Panc1 (cell line): ENCODE measurements around the gene PIP5K1A. TPM values are rescaled to one million over a fixed set of nuclear protein-coding genes. Genes with fewer than 3 reads are reported as not detected.

ENCODE experiments used
- ATAC-seq: fragments of 200-7000 bp; cut with Tn5 transposase; 2 replicates; pipeline ENCODE4 v1.9.1; 2020; ENCODE audit warnings: mild to moderate bottlenecking, moderate library complexity
- BruUV-seq: library from RNA; stranded (reverse); fragments of 400-500 nt; replicated peaks from 2 replicates; lab custom pipeline; 2021; lab: Mats Ljungman, UMichigan
- CTCF ChIA-PET: fragments of 300-600 bp; sonication (Branson Sonifier 250); formaldehyde crosslinking; loops from one replicate; lab custom pipeline; 2022; ENCODE audit warnings: antibody characterized with exemption; lab: Charles Lee
- POLR2A ChIA-PET: fragments of 300-600 bp; sonication (Branson Sonifier 250); formaldehyde crosslinking; loops from one replicate; lab custom pipeline; 2022; ENCODE audit warnings: antibody characterized with exemption; lab: Charles Lee
- DNase-seq: peaks from one replicate; pipeline ENCODE4 v3.0.0-alpha.2; 2010; ENCODE audit warnings: low read depth, low spot score
- H3K27ac ChIP-seq: 2 replicates; pipeline ENCODE4 v1.5.1; 2011; ENCODE audit warnings: mild to moderate bottlenecking, low read length, inconsistent platforms
- H3K27me3 ChIP-seq: fragments of 200-500 bp; sonication (Bioruptor generic); 2 replicates; pipeline ENCODE4 v1.6.0; 2014; ENCODE audit warnings: low read length, inconsistent platforms; ENCODE audit not compliant: control insufficient read depth, insufficient read depth
- H3K36me3 ChIP-seq: fragments of 200-500 bp; sonication (Bioruptor generic); 2 replicates; pipeline ENCODE4 v1.5.1; 2014; ENCODE audit warnings: inconsistent platforms, mild to moderate bottlenecking, low read length, moderate library complexity; ENCODE audit not compliant: control insufficient read depth, insufficient read depth
- H3K4me1 ChIP-seq: 2 replicates; pipeline ENCODE4 v1.5.1; 2011; ENCODE audit warnings: inconsistent platforms, mild to moderate bottlenecking, low read length, moderate library complexity; ENCODE audit not compliant: control insufficient read depth, insufficient read depth
- H3K4me3 ChIP-seq, 2 experiments: 2 replicates each; pipeline ENCODE4 v1.5.1; 2011 to 2012; ENCODE audit warnings: low read depth in 2 of 2, low read length in 2 of 2, mild to moderate bottlenecking in 2 of 2, inconsistent platforms in 1 of 2, moderate library complexity in 1 of 2
- H3K9me3 ChIP-seq: fragments of 200-500 bp; sonication (Bioruptor generic); 2 replicates; pipeline ENCODE4 v1.5.1; 2014; ENCODE audit warnings: low read depth, mild to moderate bottlenecking, inconsistent platforms, low read length, moderate library complexity; ENCODE audit not compliant: control insufficient read depth, insufficient read depth
- POLR2AphosphoS5 ChIP-seq: IDR thresholded peaks from 2 replicates; pipeline ENCODE4 v1.6.1; 2012; ENCODE audit warnings: mild to moderate bottlenecking, low read depth, low read length, moderate library complexity
- SIN3A ChIP-seq: IDR thresholded peaks from 2 replicates; pipeline ENCODE4 v1.6.1; 2012; ENCODE audit warnings: low read depth, mild to moderate bottlenecking, low read length, moderate library complexity, borderline replicate concordance; ENCODE audit not compliant: insufficient read depth
- TCF7L2 ChIP-seq: IDR thresholded peaks from 2 replicates; pipeline ENCODE4 v1.6.1; 2011; ENCODE audit warnings: mild to moderate bottlenecking, low read depth, low read length, inconsistent platforms
- in situ Hi-C: cut with HindIII; loops from 2 replicates; pipeline ENCODE4 v1.10.0; 2016; ENCODE audit warnings: low sequenced_read_pairs, low pct_unique_long_range_greater_than_20kb
- intact Hi-C: fragments of 100-400 bp; cut with micrococcal nuclease; formaldehyde crosslinking; loops from one replicate; pipeline ENCODE4 v1.10.0; 2022; ENCODE audit not compliant: unreplicated experiment
- total RNA-seq: library from RNA; stranded (reverse); gene quantifications from one replicate; pipeline ENCODE4 v1.2.1, GENCODE V29; 2021; ENCODE audit not compliant: unreplicated experiment
- TF ChIP-seq, protein P1 (sequence below): fragments of 450-650 bp; IDR thresholded peaks from 2 replicates; pipeline ENCODE4 v1.5.1; 2017; ENCODE audit warnings: mild to moderate bottlenecking
- TF ChIP-seq, protein P2 (sequence below), 2 experiments: IDR thresholded peaks; 2 replicates each; pipeline ENCODE4 v1.6.1; 2011 to 2012; ENCODE audit warnings: low read depth in 2 of 2, control low read depth in 1 of 2, low read length in 1 of 2, mild to moderate bottlenecking in 1 of 2, moderate library complexity in 1 of 2; ENCODE audit not compliant: insufficient read depth in 1 of 2

PIP5K1A gene
- total RNA-seq, 1 experiment from 2014 or later = 78.9 TPM

DNA sequence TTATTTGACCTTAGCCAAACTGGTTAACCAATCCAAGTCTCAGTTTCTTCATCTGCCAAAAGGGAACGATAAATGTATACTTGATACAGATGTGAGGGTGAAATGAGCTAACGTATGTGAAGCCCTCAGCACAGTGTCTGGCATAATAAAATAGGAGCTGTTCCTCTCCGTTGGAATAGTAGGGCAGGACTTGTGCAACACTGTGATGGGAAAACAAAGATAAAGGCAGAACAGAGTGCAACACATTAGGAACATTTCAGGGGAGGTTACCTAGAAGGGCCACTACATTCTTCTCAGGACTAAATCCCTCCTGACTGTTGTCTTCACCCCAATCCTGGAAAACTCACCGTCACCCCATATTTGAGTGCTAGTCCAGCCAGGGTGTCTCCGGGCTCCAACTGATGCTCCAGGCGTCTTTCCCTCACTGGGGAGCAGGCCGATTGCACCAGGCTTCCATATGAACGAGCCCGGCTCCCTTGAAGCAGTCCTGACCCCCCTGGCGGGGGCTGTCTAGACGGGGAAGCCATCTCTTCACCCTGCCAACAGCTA lies 33.5 kb upstream of the PIP5K1A start:
- peaks cover 9% of the 10 kb centered on the region for H3K36me3 ChIP-seq
- H3K4me3 ChIP-seq = peak overlapping the region; percentile 83 to 92
- no peaks in the 10 kb centered on the region for H3K9me3 ChIP-seq
- peak overlapping the region; percentile 99 for H3K27ac ChIP-seq
- ATAC-seq = no peak; the same call in 1 of the 2 replicates
- POLR2A ChIA-PET = interaction anchor here (0.5 kb wide), 1 partner anchor 44 kb away, joined by 5 read pairs; no protein-coding TSS in a partner anchor
- DNase-seq = no peak
- CTCF ChIA-PET = interaction anchor here (0.5 to 1.1 kb wide), 3 partner anchors 9 to 188 kb away, joined by 3 to 5 read pairs (median 4); no protein-coding TSS in a partner anchor
- H3K27me3 ChIP-seq = no peaks in the 10 kb centered on the region
- peaks cover 16% of the 10 kb centered on the region for H3K4me1 ChIP-seq
- intact Hi-C loops (no loop called here), in situ Hi-C loops (no loop called here)
- no TSS peak for BruUV-seq
- TF ChIP-seq SIN3A (no peak), TCF7L2 (no peak), POLR2AphosphoS5 (no peak)
- TF ChIP-seq, protein P1, sequence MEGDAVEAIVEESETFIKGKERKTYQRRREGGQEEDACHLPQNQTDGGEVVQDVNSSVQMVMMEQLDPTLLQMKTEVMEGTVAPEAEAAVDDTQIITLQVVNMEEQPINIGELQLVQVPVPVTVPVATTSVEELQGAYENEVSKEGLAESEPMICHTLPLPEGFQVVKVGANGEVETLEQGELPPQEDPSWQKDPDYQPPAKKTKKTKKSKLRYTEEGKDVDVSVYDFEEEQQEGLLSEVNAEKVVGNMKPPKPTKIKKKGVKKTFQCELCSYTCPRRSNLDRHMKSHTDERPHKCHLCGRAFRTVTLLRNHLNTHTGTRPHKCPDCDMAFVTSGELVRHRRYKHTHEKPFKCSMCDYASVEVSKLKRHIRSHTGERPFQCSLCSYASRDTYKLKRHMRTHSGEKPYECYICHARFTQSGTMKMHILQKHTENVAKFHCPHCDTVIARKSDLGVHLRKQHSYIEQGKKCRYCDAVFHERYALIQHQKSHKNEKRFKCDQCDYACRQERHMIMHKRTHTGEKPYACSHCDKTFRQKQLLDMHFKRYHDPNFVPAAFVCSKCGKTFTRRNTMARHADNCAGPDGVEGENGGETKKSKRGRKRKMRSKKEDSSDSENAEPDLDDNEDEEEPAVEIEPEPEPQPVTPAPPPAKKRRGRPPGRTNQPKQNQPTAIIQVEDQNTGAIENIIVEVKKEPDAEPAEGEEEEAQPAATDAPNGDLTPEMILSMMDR = no peak
- TF ChIP-seq, protein P2, sequence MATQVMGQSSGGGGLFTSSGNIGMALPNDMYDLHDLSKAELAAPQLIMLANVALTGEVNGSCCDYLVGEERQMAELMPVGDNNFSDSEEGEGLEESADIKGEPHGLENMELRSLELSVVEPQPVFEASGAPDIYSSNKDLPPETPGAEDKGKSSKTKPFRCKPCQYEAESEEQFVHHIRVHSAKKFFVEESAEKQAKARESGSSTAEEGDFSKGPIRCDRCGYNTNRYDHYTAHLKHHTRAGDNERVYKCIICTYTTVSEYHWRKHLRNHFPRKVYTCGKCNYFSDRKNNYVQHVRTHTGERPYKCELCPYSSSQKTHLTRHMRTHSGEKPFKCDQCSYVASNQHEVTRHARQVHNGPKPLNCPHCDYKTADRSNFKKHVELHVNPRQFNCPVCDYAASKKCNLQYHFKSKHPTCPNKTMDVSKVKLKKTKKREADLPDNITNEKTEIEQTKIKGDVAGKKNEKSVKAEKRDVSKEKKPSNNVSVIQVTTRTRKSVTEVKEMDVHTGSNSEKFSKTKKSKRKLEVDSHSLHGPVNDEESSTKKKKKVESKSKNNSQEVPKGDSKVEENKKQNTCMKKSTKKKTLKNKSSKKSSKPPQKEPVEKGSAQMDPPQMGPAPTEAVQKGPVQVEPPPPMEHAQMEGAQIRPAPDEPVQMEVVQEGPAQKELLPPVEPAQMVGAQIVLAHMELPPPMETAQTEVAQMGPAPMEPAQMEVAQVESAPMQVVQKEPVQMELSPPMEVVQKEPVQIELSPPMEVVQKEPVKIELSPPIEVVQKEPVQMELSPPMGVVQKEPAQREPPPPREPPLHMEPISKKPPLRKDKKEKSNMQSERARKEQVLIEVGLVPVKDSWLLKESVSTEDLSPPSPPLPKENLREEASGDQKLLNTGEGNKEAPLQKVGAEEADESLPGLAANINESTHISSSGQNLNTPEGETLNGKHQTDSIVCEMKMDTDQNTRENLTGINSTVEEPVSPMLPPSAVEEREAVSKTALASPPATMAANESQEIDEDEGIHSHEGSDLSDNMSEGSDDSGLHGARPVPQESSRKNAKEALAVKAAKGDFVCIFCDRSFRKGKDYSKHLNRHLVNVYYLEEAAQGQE (IDR thresholded peaks at IDR 0.05; ENCODE audit: insufficient read depth in 1 of 2, low read depth in 2 of 2, low read length in 1 of 2) = no peak

DNA sequence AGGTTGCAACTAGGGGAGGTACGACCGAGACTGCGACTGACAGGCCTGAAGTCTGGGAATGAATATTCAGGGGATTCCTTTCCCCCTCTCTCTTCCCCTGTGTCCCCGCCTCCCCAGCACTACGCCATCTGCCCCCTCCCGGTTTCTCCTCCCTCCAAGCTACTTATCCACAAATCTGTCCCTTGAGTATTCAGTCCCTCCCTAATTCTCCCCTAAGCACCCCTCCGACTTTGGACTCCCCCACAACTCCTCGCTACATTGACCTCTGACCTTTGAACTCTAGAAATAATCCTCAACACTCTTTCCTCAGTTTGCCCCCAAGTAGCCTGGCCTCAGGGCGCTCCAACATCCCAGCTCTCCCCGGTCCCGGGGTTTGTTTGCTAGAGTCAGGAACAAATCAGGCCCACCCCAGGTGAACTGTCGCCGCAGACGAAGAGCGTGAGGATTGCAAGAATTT lies 33.0 kb upstream of the PIP5K1A start:
- intact Hi-C loops = no loop called here
- ATAC-seq = peak; percentile 61
- Histone ChIP-seq H3K27me3 (no peaks in the 10 kb centered on the region), H3K27ac (peak overlapping the region; percentile 99), H3K4me1 (peaks cover 16% of the 10 kb centered on the region), H3K36me3 (peaks cover 9% of the 10 kb centered on the region), H3K9me3 (no peaks in the 10 kb centered on the region), H3K4me3 (peak overlapping the region; percentile 83 to 92)
- CTCF ChIA-PET = interaction anchor here (0.5 to 1.1 kb wide), 3 partner anchors 10 to 188 kb away, joined by 3 to 5 read pairs (median 4); no protein-coding TSS in a partner anchor
- TF ChIP-seq POLR2AphosphoS5 (no peak), SIN3A (no peak), TCF7L2 (no peak)
- TF ChIP-seq, protein P1 = no peak
- TF ChIP-seq, protein P2 (IDR thresholded peaks at IDR 0.05; ENCODE audit: insufficient read depth in 1 of 2, low read depth in 2 of 2, low read length in 1 of 2) = no peak
- TSS peak; percentile 67 for BruUV-seq
- no peak for DNase-seq
- POLR2A ChIA-PET = interaction anchor here (0.5 kb wide), 2 partner anchors 44 to 487 kb away, joined by 3 to 5 read pairs; no protein-coding TSS in a partner anchor
- in situ Hi-C loops = no loop called here
